Measurements from ENCODE around the gene NT5DC3. TPM values are rescaled to one million over a fixed set of nuclear protein-coding genes. Genes with fewer than 3 reads are reported as not detected.

Gene NT5DC3
- total RNA-seq, 2 donors from 2014 or later, result 2.3 to 2.4 TPM

GRCh38 chr12:103829092-103829491, 11.9 kb downstream of the NT5DC3 start:
- TF ChIP-seq CTCF (IDR thresholded peaks at IDR 0.05), result no peak
- H3K27ac ChIP-seq, result no peak overlapping the region

GRCh38 chr12:103827911-103828391, 13.1 kb downstream of the NT5DC3 start:
- no peak for DNase-seq (ENCODE audit: low spot score)
- H3K4me1 ChIP-seq, result no peaks in the 10 kb centered on the region
- no peak overlapping the region for H3K27ac ChIP-seq
- H3K36me3 ChIP-seq, result no peaks in the 10 kb centered on the region
- H3K4me3 ChIP-seq, result no peak overlapping the region
- TF ChIP-seq CTCF (IDR thresholded peaks at IDR 0.05), result no peak
- H3K27me3 ChIP-seq, result no peaks in the 10 kb centered on the region
- peaks cover 0 to 9% of the 10 kb centered on the region in 2 donors for H3K9me3 ChIP-seq

More at GRCh38 chr12:103829092-103829491, 11.9 kb downstream of the NT5DC3 start:
- Histone ChIP-seq H3K9me3 (peaks cover 0 to 9% of the 10 kb centered on the region in 2 donors), H3K36me3 (no peaks in the 10 kb centered on the region), H3K4me1 (no peaks in the 10 kb centered on the region), H3K27me3 (no peaks in the 10 kb centered on the region), H3K4me3 (no peak overlapping the region)
- no peak for DNase-seq (ENCODE audit: low spot score)

GRCh38 chr12:103824845-103825244, 16.2 kb downstream of the NT5DC3 start:
- no peaks in the 10 kb centered on the region for H3K36me3 ChIP-seq
- peaks cover 0 to 7% of the 10 kb centered on the region in 2 donors for H3K9me3 ChIP-seq
- no peaks in the 10 kb centered on the region for H3K4me1 ChIP-seq
- DNase-seq (ENCODE audit: low spot score), result no peak
- H3K27me3 ChIP-seq, result no peaks in the 10 kb centered on the region
- no peak overlapping the region for H3K27ac ChIP-seq
- no peak overlapping the region for H3K4me3 ChIP-seq
- no peak for TF ChIP-seq CTCF (IDR thresholded peaks at IDR 0.05)

- Histone ChIP-seq H3K4me3 (no peak overlapping the region), H3K27ac (no peak overlapping the region), H3K36me3 (no peaks in the 10 kb centered on the region), H3K9me3 (peaks cover 0 to 7% of the 10 kb centered on the region in 2 donors), H3K27me3 (no peaks in the 10 kb centered on the region), H3K4me1 (no peaks in the 10 kb centered on the region)
- no peak for TF ChIP-seq CTCF (IDR thresholded peaks at IDR 0.05)
- DNase-seq (ENCODE audit: low spot score), result no peak
Measured at GRCh38 chr12:103824290-103824689, 16.7 kb downstream of the NT5DC3 start.

GRCh38 chr12:103823871-103824270, 17.2 kb downstream of the NT5DC3 start:
- Histone ChIP-seq H3K27me3 (no peaks in the 10 kb centered on the region), H3K36me3 (no peaks in the 10 kb centered on the region), H3K27ac (no peak overlapping the region), H3K4me1 (no peaks in the 10 kb centered on the region), H3K9me3 (peaks cover 0 to 7% of the 10 kb centered on the region in 2 donors), H3K4me3 (no peak overlapping the region)
- TF ChIP-seq CTCF (IDR thresholded peaks at IDR 0.05), result no peak
- DNase-seq (ENCODE audit: low spot score), result no peak

- Histone ChIP-seq H3K9me3 (peaks cover 0 to 7% of the 10 kb centered on the region in 2 donors), H3K4me3 (no peak overlapping the region), H3K27ac (no peak overlapping the region), H3K27me3 (no peaks in the 10 kb centered on the region), H3K36me3 (no peaks in the 10 kb centered on the region), H3K4me1 (no peaks in the 10 kb centered on the region)
- no peak for DNase-seq (ENCODE audit: low spot score)
- no peak for TF ChIP-seq CTCF (IDR thresholded peaks at IDR 0.05)
Measured at GRCh38 chr12:103821773-103822172, 19.3 kb downstream of the NT5DC3 start.

All from right atrium auricular region (tissue), 2 donors.